HK-2 (cell line): ENCODE results near the gene ST6GALNAC2.

Source experiments
- DNase-seq: peaks from one replicate; pipeline ENCODE4 v3.0.0-alpha.2; 2018; ENCODE audit not compliant: unreplicated experiment

The ST6GALNAC2 gene

GRCh38 chr17:76599694-76600460 is 14.2 kb upstream of the ST6GALNAC2 start:
- DNase-seq, result no peak

DNA sequence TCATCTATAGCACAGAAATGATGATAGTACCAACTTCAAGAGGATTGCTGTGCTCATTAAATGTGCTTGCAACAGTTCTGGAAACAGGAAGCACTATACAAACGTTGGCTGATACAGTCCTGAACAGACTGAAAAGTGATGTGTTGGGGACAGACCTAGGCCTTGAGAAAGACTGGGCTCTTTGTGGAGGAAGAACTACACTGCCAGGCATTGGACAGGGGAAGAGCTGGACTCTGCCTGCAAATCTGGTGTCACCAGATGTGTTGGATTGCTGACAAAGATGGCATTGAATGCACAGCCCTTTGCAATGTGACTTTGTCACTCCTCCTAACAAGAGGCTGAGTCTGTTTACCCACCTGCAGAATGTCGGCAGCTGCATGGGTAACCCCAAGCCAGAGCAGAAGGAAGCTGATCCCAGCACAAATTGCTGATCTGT is 12.4 kb upstream of the ST6GALNAC2 start:
- DNase-seq, result no peak

DNA sequence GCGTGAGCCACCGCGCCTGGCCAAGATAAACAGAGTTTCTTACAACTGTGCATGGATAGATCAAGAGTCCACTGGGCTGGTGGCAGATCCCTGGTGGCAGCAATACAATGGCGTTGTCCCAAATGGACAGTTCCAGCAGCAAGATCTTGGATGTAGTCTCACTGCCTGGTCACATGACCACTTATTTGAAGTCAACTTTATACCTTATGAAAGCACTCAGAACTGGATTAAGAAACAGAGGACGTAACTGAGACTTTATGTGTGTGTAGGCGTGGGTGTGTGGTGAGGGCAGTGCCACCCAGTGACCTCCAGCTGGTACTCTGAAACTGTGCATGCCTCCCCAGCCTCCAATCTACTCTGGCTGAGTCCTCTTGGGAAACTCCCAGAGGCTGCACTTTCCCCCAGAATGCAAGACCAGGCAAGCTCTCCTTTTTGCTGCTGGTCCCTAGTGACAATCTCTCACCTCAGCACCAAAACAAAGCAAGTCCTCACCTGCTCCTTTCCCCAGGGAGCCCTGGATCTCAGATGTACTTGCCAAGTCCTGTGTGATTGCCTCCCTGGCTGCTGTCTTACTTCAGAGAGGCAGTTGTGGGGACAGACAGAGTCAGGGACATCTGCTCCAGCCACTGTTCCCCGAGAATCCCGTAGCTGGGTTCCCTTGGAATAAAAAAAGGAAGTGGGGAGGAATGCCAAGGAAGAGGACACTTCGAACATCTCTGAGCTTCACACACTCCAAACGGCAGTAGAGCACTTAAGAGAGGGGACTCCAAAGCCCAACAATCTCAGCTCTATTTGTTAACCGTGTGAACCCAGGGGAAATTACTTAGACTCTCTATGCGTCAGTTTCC is 11.7 kb upstream of the ST6GALNAC2 start:
- DNase-seq, result no peak

DNA sequence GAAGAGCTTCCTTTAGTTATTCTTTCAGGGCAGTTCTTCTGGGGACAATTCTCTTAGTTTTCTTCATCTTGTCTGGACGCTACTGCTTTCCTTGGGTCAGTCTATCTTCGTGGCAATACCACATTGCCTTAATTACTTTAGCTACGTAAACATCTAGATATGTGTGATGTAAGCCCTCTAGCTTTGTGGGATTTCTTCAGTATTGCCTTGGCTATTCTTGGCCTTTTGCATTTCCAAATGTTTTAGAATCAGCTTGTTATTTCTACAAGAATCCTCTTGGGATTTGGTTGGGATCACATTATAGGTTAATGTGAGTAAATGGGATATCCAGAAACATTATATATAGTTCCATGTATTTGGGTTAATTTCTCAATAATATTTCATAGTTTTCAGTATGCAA is 9.0 kb upstream of the ST6GALNAC2 start:
- DNase-seq, result no peak

GRCh38 chr17:76593959-76594358 is 8.3 kb upstream of the ST6GALNAC2 start:
- DNase-seq, result no peak

- DNase-seq, result no peak
These were observed 7.7 kb upstream of the ST6GALNAC2 start for GRCh38 chr17:76593384-76593826.

- no peak for DNase-seq
These were observed 2.5 kb upstream of the ST6GALNAC2 start for GRCh38 chr17:76588182-76588581.

GRCh38 chr17:76586741-76587487 is 1.3 kb upstream of the ST6GALNAC2 start:
- no peak for DNase-seq

GRCh38 chr17:76585033-76585648 is 519 bp downstream of the ST6GALNAC2 start:
- no peak for DNase-seq

GRCh38 chr17:76584427-76585032 is 1.1 kb downstream of the ST6GALNAC2 start:
- no peak for DNase-seq

GRCh38 chr17:76582660-76583059 is 3.0 kb downstream of the ST6GALNAC2 start:
- no peak for DNase-seq

GRCh38 chr17:76581515-76581914 is 4.1 kb downstream of the ST6GALNAC2 start:
- no peak for DNase-seq

GRCh38 chr17:76579281-76579680 is 6.4 kb downstream of the ST6GALNAC2 start:
- DNase-seq, result no peak

DNA sequence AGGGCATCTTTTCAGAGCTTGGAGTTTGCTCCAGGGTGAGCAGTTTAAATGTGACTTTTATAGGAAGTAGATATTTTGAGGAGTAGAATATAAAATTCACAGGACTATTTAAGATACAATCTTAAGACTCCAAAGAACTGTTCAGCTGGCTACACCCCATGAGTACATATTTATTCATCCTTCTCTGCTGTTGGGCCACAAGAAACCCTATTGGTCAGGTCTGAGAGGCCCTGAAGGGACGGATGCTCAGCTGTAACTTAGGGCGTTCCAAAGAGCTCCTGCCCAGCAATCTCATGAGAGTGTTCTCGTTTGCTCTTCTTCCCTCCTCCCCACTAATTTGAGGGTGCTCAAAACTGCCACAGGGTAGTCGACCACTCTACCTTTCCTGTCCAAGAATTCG is 7.3 kb downstream of the ST6GALNAC2 start:
- DNase-seq, result no peak

DNA sequence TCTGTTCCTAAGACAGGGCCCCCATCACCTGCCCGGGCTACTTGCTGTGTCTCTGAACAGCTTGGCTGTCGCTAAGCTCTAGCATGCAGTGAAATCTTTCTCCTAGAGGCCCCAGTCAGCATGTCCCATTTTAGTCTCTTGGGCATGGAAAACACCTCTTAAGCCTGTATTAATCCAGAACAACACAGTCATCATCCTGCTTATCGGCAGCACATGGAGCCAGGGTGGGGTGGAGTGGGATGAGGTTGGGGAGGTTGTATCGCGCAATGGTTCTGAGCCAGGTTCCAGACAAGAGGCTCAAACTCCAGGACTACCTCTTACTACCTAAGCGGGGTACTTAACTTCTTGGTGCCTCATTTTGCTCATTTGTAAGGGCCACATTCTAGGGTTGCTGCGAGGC is 7.8 kb downstream of the ST6GALNAC2 start:
- DNase-seq, result no peak

DNA sequence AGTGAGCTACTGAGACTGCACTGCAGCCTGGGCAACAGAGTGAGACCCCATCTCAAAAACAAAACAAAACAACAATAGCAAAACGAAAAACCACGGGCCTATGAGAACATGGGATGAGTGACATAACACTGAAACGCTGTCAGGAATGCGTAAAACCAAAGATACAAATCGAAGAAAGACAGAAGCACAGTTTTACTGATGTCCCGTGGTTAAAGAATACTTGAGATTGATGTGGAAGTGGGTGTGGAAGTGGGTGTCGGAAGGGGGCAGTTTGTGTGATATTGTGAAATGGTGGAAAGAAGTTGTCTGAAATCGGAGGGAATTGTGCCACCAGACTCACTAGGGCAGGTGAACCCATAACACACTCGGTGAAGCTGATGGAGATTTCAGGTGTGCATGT is 9.5 kb downstream of the ST6GALNAC2 start:
- DNase-seq, result no peak

GRCh38 chr17:76575570-76575969 is 10.1 kb downstream of the ST6GALNAC2 start:
- DNase-seq, result no peak

DNA sequence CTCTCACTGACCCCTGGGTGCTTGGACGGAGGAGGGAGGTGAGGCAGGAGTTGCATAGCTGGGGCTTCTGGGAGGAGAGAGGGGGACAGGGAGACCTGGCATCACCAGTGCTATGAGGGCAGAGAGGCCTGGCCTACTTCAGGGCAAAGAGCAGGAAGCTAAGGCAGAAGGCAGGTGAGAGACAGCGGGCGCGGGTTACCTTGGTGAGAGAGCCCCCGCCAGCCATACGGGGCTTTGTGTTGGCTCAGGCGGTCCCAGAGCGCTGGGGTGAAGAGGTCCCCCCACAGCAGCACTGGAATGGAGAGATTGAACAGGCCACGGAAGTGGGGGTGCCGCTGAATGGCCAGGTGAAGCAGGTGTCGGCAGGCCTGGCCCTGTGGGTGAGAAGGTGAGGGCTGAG is 11.5 kb downstream of the ST6GALNAC2 start:
- no peak for DNase-seq

DNA sequence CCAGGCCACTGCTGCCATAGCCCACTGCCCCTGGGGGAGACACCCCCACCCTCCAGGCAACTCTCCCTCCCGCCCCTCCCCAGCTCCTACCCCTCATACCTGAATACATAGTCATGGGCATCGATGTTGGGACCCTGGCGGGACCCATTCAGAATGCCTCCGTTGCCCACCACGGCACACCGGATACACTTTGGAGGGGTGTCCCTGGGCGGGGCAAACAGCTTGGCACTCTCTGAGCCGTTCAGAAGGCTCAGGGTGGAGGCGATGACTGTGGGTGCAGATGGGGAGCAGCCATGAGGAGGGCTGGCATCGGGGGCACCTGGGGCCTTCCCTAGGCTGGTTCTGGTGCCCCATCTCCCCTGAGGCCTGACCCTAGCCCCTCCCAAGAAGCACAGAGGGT is 12.6 kb downstream of the ST6GALNAC2 start:
- DNase-seq, result no peak

DNA sequence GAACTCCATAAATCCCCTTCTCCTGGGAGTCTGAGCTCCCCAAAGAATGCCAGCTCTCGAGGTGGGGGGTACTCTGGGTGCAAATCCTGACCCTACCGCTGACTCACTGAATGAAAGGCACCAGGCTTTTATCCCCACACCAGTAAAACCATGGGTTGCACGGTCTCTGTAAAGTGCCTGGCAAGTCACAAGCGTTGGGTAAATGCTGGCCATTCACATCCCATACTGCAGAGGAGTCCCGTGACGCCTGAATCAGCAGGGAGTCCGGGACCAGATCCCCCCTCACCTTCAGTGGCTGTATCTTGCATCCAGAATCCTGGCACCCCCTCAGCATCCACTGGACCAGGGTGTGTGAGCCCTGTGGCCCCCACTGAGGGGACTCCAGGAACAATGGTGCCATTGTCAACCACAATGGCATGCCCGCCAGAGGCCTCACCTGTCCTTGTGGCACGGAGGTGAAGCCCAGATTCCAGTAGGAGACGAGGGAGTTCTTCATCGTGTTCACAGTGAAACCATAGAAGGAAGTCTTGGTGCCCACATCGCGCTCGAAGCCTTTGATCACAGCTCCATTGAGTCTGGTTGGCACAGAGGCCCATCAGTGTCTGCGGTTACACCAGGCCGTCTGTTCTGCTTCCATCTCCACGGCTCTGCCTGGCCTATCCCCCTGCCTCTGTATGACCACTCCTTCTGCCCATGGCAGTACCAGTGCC is 13.3 kb downstream of the ST6GALNAC2 start:
- DNase-seq, result no peak
